Measurements from ENCODE around the gene LAD1.

DNA sequence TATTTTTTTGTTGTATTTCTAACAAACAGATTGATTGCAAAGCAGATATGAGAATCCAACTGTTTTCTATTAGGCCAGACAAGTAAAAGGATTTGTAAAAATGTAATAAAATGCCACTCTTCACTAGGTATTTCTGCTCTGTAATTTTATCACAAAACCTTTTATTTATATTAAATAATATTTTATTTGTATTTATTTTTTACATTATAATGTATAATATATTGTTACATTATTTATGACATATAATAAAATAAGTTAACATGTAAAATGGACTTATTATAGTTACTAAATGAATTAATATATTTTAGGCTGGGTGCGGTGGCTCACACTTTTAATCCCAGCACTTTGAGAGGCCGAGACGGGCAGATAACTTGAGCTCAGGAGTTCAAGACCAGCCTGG, 35.1 kb upstream of the LAD1 start:
- TF ChIP-seq, protein P1, sequence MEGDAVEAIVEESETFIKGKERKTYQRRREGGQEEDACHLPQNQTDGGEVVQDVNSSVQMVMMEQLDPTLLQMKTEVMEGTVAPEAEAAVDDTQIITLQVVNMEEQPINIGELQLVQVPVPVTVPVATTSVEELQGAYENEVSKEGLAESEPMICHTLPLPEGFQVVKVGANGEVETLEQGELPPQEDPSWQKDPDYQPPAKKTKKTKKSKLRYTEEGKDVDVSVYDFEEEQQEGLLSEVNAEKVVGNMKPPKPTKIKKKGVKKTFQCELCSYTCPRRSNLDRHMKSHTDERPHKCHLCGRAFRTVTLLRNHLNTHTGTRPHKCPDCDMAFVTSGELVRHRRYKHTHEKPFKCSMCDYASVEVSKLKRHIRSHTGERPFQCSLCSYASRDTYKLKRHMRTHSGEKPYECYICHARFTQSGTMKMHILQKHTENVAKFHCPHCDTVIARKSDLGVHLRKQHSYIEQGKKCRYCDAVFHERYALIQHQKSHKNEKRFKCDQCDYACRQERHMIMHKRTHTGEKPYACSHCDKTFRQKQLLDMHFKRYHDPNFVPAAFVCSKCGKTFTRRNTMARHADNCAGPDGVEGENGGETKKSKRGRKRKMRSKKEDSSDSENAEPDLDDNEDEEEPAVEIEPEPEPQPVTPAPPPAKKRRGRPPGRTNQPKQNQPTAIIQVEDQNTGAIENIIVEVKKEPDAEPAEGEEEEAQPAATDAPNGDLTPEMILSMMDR (IDR thresholded peaks at IDR 0.05; ENCODE audit: poor library complexity), result no peak
- TF ChIP-seq EZH2phosphoT487 (IDR thresholded peaks at IDR 0.05; ENCODE audit: low read depth, severe bottlenecking, unreplicated experiment) (no peak), EZH2 (IDR thresholded peaks at IDR 0.05; ENCODE audit: borderline replicate concordance) (no peak)

Data from hepatocyte (in vitro differentiated cells).